ENCODE results near the gene SETD7.

The SETD7 gene

DNA sequence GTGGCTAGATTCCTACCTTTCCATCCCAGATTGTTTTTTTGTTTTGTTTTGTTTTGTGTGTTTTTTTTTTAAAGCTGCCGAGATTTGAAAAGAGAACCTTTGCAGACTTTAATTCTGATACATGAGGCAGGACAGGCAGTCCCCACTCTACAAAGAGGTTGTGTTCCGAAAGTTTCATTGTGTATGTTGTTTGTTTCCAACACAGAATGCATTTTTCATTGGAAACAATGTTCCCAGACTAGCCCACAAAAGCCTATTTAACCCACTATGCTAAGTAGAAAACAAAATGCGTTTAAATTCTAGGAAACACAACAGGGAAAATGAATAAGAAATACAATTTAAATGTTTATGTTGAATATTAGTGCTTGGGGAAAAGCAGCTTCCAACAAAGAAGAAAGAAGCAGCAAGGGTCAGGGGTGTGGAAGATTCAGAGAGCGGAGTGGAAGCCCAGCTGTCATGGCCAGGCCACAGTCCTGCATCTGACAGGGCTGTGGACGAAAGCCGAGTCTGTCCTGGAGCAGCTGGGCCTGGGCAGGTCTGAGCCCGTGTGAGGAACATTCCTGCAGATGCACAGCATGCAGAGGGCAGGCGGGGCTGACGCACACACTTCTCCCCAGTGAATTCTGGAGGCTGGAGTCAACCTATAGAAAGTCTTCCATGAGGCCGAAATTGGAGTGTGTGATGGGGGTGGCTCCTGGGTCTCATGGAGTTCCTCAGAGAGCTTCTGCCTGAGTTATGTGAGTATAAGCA, 12.4 kb upstream of the SETD7 start:
- FAIRE-seq = no peak

- no peak for FAIRE-seq
Observed at GRCh38 chr4:139567159-139567870, 11.3 kb upstream of the SETD7 start.

- FAIRE-seq = no peak
Observed at GRCh38 chr4:139564502-139564901, 8.5 kb upstream of the SETD7 start.

- no peak for FAIRE-seq
Observed at GRCh38 chr4:139563515-139563914, 7.5 kb upstream of the SETD7 start.

- FAIRE-seq = no peak
Observed at GRCh38 chr4:139562839-139563238, 6.8 kb upstream of the SETD7 start.

DNA sequence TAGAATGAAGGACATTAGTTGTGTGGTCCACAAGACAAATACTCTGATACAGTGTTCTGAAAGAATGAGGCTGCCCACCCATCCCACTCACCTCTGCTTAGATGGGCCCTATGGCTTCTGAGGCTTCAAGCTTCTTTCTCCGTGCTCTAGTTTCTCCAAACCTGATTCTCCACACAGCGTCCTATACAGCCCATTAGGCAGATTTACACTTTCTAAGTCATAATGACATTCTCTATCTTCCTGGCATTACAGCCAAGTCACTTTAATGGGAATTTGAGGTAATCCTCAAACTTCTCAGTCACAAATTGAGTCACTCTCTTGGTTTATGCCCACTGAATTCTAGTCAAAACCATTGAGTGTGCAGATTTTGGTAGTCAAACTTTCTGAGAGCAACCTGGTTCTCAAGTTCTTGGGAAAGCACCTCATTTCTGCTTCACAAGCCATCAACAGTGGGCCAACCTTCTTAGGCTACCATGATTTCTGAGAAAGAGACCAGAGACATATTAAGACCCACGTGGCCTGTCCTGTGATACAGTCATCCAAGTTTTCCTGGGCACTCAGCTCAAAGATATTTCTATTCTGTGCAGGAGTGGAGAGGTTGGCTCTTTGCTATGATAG, 6.2 kb upstream of the SETD7 start:
- no peak for FAIRE-seq

- peak; percentile 70 for FAIRE-seq
Observed at GRCh38 chr4:139560406-139561104, 4.5 kb upstream of the SETD7 start.

DNA sequence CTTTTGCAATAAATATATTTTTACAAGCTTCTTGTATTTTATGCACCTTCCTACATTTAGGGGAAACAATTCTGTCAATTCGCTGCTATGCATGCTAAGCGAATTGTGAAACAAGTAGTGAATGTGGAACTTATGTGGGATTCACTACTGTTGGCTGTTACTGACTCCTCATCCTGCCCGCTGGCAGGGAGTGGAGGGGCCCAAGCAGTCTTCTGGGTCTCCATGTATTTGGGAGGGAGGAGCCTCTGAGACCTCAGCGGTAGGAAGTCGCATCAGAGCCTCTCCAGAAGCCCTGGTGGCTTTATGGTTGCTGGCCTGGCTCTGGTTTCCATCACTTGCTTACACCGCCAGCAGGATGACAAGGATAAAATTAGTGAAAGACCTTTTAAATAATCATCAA, 3.7 kb upstream of the SETD7 start:
- FAIRE-seq = no peak

DNA sequence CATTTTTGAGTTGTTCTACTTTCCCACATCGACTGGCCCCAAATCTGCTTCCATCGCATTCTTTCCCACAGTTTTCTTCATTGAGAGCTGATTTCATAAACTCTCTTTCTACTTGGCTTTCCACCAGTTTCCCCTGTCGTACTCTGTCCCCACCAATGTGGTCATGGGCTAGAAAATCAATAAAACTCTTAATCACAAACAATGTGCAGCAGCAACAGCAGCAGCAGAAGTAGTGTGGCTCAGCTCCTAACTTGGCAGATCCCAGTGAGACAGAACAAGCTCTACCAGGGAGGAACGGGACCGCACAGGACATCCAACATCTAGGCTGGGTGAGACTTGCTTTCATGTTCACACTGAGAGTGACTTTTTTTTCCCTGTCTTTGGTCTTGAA, 3.1 kb upstream of the SETD7 start:
- no peak for FAIRE-seq

DNA sequence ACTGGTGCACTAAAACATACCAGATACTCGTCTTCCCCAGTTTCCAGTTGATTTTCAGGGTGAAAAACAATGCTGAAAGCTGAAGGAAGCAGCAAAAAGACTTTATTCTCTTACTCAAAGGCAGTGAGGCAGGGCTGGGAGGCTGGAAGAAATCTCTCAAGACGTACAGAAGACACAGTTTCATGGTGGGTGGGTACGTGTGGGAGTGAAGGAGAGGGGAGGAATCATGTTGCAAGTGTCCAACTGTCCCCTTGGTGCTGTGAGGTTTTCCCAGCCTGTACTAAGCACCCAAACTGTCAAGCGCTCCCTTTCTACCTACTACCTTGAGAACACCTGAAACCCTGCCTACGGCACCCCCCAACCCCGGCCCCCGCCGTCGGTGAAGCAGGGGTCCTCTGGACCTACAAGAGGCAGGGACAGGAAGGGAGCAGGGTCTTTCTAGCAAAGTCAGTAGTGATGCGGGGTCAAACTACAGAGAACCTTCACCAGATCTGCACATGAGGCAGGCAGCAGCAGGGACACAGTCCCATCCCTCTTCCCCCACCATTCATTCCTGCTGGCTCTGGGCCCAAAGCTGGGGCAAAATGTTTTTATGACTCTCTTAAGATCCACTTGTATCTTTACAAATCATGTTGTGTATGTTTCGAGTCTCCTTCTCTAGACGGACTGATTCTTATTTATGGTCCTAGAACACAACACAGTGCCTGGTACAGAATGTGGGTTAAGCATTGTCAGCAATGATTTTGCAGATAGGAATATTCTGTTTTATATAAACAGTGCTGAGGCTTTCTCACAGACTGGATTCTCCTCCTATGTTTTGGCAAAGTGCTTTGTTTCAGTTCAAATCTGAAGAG, 2.4 kb upstream of the SETD7 start:
- no peak for FAIRE-seq

DNA sequence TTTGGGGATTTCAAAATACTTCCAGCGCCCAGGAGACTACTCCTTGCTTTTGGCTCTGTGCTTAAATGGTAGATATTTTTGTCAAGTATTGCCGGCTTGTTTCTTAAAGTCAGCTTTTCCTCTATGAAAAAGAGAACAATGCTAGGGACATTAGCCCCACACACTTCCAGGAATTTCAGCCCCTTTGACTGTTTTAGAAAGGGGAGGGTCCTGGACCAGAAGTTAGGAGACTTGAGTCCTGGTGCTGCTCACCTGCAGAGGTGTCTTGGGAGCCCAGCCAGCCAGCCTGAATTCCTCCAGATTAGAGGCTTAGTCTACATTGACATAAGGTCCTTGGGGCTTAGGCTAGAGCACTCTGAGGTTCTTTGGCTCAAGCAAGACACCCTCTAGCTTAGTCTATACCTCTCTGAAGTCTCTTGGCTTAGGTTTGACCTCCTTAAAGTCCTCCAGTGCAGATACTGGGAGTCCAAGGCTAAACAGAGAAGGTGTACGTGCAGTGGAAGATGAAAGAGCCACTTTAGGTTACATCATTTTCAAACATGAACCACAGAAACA, 1.6 kb upstream of the SETD7 start:
- FAIRE-seq = no peak

DNA sequence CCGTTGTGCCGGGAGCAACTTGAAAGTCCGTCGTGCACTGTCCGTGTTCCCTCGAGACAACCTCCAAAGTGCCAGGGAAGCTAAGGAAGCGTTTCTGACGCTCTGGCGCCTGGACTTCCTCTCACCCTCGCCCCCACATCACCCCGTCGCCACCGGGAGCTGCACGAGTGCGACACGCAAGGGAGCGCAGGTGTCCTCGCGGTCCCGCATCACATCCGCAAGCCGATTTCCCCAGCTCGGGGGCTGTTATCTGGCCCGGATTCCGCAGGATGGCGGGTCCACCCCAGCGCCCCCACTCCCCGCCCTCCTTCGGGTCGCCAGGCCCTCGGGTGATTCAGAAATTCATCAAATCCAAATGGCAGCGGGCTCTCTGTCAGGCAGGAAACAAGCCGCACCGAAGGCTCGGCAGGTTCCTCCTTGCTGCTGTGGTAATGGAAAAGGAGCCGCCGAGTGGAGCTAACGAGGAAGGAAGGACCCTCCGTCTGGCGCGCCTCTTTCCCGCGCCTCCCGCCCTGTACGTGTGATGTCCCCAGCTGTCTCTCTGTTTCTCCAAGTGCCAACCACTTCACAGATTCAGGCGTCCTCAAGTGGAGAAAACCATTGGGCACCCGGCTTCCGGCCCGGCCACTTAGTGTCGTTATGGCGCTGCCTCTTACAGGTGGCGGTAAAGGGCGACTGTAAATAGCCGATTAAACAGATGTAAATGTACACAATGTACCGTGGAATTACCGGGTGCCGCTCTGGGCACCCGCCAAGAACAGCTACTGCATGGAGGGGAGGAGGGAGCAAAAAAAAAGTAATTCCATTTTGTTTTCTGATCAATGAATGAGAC, 921 bp upstream of the SETD7 start:
- FAIRE-seq = no peak

GRCh38 chr4:139555705-139556070, 331 bp downstream of the SETD7 start:
- FAIRE-seq = no peak

DNA sequence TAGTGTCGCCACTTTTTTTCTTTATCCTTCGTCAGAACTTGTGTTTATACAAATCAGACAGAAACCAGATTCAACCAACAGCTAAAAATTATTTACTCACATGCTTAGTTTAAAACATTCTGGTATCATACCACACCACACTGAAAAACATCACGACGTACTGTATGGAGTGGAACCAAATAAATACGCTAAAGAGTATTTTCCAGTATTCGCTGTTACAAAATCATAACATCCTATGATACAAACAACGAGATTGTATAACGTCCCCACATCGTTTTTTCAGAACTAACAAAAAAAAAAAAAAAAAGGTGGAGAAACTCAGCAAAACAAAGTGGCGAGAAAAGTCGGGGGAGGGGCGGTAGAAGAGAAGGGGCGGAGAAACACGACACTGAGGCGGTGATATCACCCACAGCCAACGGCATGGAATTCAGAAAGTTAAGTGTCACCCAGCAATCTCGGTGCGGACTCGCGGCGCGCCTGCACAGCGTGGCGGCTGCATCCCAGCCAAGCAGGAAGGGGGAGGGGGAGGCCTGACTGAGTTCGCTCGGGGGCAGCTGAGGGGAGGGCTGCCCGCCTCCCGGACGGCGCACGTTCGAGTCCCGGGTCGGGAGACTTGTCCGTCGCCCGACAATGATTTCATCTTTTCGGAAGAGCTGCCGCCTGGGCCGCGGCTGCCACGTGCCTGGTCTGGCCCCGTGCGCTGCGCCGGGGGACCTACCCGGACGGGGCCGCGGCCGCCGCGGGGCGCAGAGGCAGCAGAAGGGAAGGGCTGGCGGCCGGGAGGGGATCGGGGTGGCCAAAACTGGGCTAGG, 920 bp downstream of the SETD7 start:
- peak; percentile 96 for FAIRE-seq

DNA sequence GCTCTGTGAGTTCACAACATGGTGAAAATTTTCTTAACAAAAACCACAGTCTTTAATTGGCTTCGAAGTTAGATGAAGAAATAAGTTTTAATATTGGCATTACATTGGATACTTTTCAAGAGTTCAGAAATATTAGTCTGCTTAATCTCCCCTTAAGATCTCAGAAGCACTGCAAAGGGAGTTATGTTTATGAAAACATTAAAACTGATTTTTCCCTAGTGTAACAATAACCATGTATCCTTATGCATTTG, 1.5 kb downstream of the SETD7 start:
- no peak for FAIRE-seq

- FAIRE-seq = no peak
Observed at GRCh38 chr4:139553751-139554641, 2.0 kb downstream of the SETD7 start.

DNA sequence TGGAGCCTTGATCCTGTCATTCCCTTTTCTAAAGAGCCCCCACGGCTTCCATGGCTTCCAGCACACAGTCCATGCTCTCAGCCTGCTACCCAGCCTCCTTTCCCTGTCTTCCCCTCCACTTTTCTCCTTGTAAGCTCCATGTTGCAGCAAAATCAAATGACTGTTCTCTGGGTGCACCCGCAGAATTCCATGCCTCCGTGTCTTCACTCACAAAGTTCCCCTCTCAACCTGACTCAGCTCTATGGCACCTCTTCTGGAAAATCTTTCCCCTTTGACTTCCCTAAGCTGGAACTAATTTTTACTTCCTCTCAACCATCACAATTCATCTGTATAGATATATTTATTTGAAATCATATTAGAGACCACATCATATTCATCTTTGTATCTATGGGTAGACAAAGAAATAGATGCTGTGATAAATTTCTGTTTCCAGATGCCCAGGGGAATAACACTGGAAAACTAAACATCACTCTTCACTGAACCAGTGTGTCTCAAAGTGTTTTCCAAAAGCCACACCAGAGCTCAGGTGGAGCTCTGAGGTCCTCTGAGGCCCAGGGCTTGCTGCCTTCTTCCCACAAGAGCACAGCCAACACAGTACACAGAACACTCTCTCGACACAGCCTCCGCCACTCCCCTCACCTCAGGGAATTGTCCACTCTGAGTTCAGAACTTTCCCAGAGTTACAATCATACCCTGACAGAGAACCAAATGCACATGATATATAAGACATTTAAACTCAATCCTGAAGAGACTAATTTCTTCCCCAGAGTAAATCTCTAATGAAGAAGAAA, 3.3 kb downstream of the SETD7 start:
- FAIRE-seq = no peak

DNA sequence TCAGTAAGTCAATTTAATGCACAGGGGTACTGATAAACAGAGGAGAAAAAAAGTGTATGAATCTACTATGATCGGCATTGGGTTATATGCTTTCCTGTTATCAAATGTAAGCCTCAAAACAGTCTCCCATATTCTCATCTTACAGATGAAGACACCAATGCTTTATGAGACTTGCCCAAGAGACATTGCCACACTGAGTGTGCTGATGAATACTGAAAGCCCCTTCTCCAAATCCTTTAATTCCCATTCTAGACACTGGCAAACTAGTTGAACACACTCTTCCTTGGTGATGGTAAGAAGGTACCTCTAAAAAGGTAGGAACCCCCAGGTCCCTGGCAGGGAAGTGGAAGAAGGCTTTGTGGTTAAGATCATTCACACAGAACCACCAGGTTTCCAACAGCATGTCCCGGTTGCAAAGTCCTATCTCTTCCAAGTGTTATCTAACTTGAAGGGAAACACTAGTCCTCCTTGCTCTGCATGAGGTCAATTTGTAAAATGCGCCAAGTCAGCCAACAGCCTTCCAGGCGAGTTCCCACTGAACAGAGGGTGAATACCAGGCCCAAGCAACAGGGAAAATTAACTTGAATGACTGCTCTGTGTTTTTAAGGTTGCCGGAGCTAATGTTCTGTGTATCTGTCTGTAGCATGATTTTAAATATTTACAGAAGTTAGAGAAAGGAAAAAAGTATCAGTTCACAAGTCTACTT, 5.1 kb downstream of the SETD7 start:
- no peak for FAIRE-seq

All from endometrium (tissue), 2 donors.